SK-N-SH treated with all-trans-retinoic acid at 6 μM for 48 hours (cell line): ENCODE measurements around the gene GBE1.

Source experiments
- CREB5 ChIP-seq: fragments of 250-450 bp; sonication (Bioruptor Pico); IDR thresholded peaks from 2 replicates; pipeline ENCODE4 v1.5.1; 2020; ENCODE audit warnings: low read depth, mild to moderate bottlenecking, moderate library complexity
- CSDC2 ChIP-seq: fragments of 250-450 bp; sonication (Bioruptor Pico); IDR thresholded peaks from 2 replicates; pipeline ENCODE4 v1.5.0; 2020; ENCODE audit warnings: mild to moderate bottlenecking, moderate library complexity
- TOX ChIP-seq: fragments of 250-450 bp; sonication (Bioruptor Pico); IDR thresholded peaks from 2 replicates; pipeline ENCODE4 v1.8.0; 2021; ENCODE audit warnings: mild to moderate bottlenecking, moderate library complexity, borderline replicate concordance
- ZNF565 ChIP-seq: fragments of 450-650 bp; formaldehyde crosslinking; conservative IDR thresholded peaks from 2 replicates; pipeline ENCODE4 v1.5.0; 2020; ENCODE audit warnings: low read depth, mild to moderate bottlenecking, moderate library complexity

DNA sequence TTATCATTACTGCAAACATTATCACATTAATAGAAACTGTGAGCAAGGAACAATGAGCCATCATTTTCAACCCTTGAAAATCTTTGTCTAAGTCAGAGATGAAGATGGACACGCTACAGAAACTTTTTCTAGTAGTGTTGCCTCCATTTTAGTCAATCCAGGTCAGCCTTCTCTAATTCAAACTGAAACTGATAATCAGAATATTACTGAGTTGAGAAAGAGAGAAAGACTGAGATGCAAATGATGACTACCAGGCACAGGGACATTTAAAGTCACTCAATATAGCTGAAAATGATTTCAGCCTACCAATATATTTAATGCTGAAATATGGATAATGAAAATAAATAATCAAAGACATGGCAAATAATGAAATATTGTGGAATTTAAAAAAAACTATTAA is 261.4 kb downstream of the GBE1 start:
- TF ChIP-seq CREB5 (CRISPR knock-in tag): no peak
- no peak for TF ChIP-seq CSDC2 (CRISPR knock-in tag)
- TF ChIP-seq ZNF565 (CRISPR knock-in tag): no peak
- TF ChIP-seq TOX (CRISPR knock-in tag): no peak
